Osteocyte (in vitro differentiated cells): Measurements from ENCODE around the gene NFIL3. TPM values are rescaled to one million over a fixed set of nuclear protein-coding genes. Genes with fewer than 3 reads are reported as not detected.

ENCODE experiments used
- DNase-seq: peaks from one replicate; pipeline ENCODE4 v3.0.0; 2021; ENCODE audit warnings: mixed read lengths; ENCODE audit not compliant: unreplicated experiment; ENCODE audit errors: extremely low spot score
- H3K27ac Mint-ChIP-seq: one replicate; pipeline ENCODE4 v1.8.0; 2021; ENCODE audit warnings: mild to moderate bottlenecking, mixed read lengths; ENCODE audit not compliant: unreplicated experiment
- H3K27me3 Mint-ChIP-seq: one replicate; pipeline ENCODE4 v1.8.0; 2021; ENCODE audit warnings: mixed read lengths; ENCODE audit not compliant: unreplicated experiment
- H3K36me3 Mint-ChIP-seq: one replicate; pipeline ENCODE4 v1.8.0; 2021; ENCODE audit warnings: mixed read lengths; ENCODE audit not compliant: unreplicated experiment
- H3K4me1 Mint-ChIP-seq: one replicate; pipeline ENCODE4 v1.8.0; 2021; ENCODE audit warnings: mixed read lengths; ENCODE audit not compliant: unreplicated experiment
- H3K4me3 Mint-ChIP-seq: one replicate; pipeline ENCODE4 v1.8.0; 2021; ENCODE audit warnings: mild to moderate bottlenecking, moderate library complexity, mixed read lengths; ENCODE audit not compliant: unreplicated experiment
- H3K9me3 Mint-ChIP-seq: one replicate; pipeline ENCODE4 v1.8.0; 2021; ENCODE audit warnings: mixed read lengths; ENCODE audit not compliant: unreplicated experiment
- total RNA-seq: library from RNA; stranded (reverse); gene quantifications from 2 replicates; pipeline ENCODE4 v1.2.1, GENCODE V29; 2021
- TF ChIP-seq, protein P1 (sequence below): fragments of 200-600 bp; sonication (generic); IDR thresholded peaks from 2 replicates; pipeline ENCODE4 v1.5.0; 2021; ENCODE audit warnings: antibody characterized with exemption, mild to moderate bottlenecking, moderate library complexity

NFIL3 gene
- total RNA-seq, 1 donor from 2014 or later, result 24.0 TPM

DNA sequence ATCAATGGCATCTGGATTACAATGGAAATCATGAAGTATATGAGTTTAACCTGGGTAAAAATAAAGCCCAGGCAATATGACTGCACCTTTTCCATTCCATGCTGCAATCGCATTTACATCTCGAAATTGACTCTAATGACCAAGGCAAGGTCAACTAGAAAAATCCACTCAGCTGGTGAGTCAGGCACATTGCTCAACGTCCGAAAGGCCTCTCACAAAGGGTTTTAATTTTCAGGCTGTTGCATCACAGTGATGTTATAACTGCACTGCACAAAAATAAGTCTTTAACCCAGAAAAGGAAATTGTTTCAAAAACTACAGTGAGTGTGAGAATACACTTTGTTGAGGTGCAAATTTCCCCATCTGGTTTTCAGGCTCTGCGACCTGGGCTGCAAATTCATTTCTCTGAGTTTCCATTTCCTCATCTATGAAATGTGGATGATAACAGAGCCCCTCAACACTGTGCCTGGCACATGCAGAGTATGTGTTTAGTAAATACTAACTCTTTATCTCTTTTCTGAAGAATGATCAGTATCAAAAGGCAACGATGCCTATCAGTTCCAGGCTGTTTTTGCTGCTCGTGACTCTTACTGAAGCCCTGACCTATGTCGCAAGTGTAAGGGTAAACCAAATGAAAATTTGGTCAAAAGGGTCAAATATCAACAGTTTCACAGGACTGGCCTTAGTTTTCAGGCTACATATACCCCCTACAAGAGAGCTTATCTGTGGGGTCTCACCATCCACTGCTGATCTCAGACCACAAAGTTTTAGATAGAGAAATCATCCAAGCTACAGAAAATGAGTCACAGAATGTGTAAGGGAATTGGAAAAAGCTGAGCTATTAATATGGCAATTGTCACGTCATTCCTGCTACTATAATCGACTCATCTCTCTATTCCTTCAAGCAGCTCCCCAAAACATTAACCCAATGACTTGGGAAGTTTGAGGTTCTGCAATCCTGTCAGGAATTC lies 4.1 kb downstream of the NFIL3 start:
- peak overlapping the region; percentile 99 for H3K4me3 Mint-ChIP-seq
- peak; percentile 77 for DNase-seq
- no peaks in the 10 kb centered on the region for H3K27me3 Mint-ChIP-seq
- no peaks in the 10 kb centered on the region for H3K36me3 Mint-ChIP-seq
- peaks cover 58% of the 10 kb centered on the region for H3K4me1 Mint-ChIP-seq
- peak overlapping the region; percentile 89 for H3K27ac Mint-ChIP-seq
- no peaks in the 10 kb centered on the region for H3K9me3 Mint-ChIP-seq
- TF ChIP-seq, protein P1, sequence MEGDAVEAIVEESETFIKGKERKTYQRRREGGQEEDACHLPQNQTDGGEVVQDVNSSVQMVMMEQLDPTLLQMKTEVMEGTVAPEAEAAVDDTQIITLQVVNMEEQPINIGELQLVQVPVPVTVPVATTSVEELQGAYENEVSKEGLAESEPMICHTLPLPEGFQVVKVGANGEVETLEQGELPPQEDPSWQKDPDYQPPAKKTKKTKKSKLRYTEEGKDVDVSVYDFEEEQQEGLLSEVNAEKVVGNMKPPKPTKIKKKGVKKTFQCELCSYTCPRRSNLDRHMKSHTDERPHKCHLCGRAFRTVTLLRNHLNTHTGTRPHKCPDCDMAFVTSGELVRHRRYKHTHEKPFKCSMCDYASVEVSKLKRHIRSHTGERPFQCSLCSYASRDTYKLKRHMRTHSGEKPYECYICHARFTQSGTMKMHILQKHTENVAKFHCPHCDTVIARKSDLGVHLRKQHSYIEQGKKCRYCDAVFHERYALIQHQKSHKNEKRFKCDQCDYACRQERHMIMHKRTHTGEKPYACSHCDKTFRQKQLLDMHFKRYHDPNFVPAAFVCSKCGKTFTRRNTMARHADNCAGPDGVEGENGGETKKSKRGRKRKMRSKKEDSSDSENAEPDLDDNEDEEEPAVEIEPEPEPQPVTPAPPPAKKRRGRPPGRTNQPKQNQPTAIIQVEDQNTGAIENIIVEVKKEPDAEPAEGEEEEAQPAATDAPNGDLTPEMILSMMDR, result no peak

DNA sequence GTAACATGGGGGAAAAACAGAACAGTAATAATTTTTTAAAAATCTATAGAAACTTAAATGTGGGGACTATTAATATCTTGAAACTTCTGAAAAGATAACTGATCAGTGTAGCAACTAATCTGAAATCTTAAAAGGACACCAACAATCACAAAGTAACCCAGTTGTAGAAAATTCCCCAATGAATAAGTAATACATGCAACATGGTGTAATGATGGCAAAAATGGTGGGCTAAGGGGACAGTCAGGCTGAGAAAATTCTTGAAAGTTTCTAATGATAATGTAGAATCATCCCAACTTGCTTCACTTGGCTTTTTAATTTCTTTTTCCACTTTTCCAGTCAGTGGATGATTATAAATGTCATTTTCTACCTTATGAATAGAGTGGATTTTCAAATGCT lies 5.4 kb downstream of the NFIL3 start:
- Mint-ChIP-seq H3K27ac (peak overlapping the region; percentile 89), H3K4me3 (no peak overlapping the region), H3K36me3 (no peaks in the 10 kb centered on the region), H3K4me1 (peaks cover 62% of the 10 kb centered on the region), H3K27me3 (no peaks in the 10 kb centered on the region), H3K9me3 (no peaks in the 10 kb centered on the region)
- DNase-seq, result no peak
- TF ChIP-seq, protein P1, result no peak

DNA sequence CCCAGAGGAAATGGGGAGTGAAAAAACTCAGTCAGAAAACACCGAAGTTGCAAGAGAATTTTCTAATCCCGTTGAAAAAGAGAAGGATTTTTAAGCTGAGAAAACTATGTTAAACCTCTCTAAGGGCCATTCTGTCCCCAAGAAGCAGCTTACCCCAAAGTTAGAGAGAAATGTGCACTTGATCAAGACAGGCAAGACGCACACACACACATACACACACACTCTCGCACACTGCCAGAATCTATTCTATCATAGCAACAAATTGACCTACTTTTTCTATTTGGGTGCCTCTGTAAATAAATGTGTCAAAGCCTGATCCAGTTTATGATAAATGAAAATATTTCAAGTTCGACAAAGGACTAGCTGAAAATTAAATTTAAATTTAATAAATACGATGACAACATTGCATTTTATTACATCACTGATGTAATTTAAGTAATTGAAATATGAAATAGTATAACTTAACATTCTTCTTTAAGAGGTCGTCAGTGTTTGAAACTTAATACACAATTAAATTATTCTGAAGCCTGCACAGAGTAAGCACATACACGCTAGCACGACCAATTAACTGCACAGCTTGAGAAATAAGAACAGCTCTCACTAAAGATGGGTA lies 5.9 kb downstream of the NFIL3 start:
- no peak for DNase-seq
- no peak overlapping the region for H3K4me3 Mint-ChIP-seq
- H3K9me3 Mint-ChIP-seq, result no peaks in the 10 kb centered on the region
- TF ChIP-seq, protein P1, result no peak
- H3K27me3 Mint-ChIP-seq, result no peaks in the 10 kb centered on the region
- peaks cover 65% of the 10 kb centered on the region for H3K4me1 Mint-ChIP-seq
- H3K36me3 Mint-ChIP-seq, result peaks cover 2% of the 10 kb centered on the region
- peak overlapping the region; percentile 89 for H3K27ac Mint-ChIP-seq

DNA sequence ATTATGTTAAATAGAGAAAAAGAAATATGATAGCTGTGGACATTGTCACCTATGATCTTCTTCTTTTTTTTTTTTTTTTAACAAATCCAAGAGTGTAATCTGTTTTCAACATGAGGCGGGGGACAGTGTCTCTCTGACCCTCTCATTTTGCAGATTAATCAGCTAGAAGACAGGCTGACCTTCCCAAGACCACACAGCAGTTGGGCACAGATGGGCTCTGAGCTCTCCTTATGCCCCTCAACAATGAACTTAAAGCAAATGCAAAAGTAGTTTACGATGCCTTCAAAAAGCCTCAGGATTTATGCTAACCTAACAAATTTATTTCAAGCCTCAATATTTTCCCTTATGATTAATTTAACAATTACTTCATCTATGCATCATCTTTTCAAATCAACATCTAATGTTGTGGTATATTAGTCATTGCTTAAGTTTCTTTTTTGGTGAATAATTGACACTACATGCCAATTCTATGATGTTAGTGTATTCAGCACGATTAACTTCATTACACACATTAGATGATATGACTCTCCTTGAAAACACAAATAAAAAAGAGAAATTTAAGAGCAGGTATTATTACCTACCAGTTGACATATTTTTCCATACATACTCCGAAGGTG lies 7.4 kb downstream of the NFIL3 start:
- peak; percentile 17 for DNase-seq

More for the DNA sequence above, 7.4 kb downstream of the NFIL3 start:
- Mint-ChIP-seq H3K4me3 (no peak overlapping the region), H3K27ac (peak overlapping the region; percentile 52), H3K4me1 (peaks cover 64% of the 10 kb centered on the region), H3K9me3 (no peaks in the 10 kb centered on the region), H3K27me3 (no peaks in the 10 kb centered on the region), H3K36me3 (peaks cover 2% of the 10 kb centered on the region)
- TF ChIP-seq, protein P1, result no peak
